SIG-M5 treated with dmso at 0.1 percent for 504 hours (cell line): ENCODE measurements around the gene ZNF768.
"Not testable (repeated sequence)": the region's sequence is repeated elsewhere in the genome, so short reads cannot be mapped to it uniquely, and the experiment has no call there.

Experiments
- DNase-seq: peaks from one replicate; lab custom pipeline; 2025; ENCODE audit not compliant: unreplicated experiment; lab: John Stamatoyannopoulos, UW

The ZNF768 gene

DNA sequence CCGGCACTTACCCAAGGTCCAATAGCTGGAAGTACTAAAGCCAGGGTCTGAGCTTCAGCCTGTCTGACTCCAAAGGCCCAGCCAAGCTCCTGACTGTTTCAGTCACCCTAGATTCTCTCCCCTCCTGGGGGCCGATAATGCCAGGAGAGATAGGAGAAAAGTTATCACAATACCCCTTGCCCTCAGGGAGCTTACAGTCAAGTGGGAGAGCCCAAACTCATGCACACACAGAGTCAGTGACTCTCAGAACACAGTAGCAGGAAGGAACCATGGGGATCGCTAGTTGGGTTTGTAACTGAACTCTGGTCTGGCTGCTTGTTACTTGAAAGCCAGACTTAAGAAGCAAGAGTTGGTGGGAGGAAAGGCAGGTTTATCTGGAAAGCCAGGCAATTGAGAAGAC lies 14.9 kb downstream of the ZNF768 start:
- no peak for DNase-seq

DNA sequence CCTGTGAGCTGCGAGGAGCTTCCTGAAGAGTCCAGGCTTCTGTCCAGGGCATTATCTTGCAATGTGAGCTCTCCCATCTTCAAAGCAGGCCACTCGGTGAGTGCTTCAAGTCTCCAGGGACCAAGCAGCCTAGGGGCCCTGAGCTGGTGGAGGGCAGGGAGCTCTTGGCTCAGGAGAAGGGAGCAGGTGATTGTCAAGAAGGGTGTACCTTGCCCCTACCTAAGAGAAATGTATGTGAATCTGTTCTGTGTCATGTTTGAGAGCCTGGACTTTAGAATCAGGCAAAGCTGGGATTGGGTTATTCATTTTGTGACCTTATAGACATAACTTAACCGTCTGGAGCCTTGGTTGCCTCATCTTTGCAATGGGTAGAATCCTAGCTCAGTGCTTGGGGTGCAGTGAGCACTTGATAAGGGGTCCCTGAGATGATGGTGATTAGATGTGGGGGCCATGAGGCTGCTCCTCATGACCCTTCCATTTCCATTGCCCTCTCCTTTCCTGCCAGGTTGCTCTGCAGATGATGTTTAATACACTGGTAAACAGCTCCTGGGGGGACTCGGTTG lies 15.9 kb downstream of the ZNF768 start:
- no peak for DNase-seq

- no peak for DNase-seq
Observed at GRCh38 chr16:30509081-30509765, 17.1 kb downstream of the ZNF768 start.

DNA sequence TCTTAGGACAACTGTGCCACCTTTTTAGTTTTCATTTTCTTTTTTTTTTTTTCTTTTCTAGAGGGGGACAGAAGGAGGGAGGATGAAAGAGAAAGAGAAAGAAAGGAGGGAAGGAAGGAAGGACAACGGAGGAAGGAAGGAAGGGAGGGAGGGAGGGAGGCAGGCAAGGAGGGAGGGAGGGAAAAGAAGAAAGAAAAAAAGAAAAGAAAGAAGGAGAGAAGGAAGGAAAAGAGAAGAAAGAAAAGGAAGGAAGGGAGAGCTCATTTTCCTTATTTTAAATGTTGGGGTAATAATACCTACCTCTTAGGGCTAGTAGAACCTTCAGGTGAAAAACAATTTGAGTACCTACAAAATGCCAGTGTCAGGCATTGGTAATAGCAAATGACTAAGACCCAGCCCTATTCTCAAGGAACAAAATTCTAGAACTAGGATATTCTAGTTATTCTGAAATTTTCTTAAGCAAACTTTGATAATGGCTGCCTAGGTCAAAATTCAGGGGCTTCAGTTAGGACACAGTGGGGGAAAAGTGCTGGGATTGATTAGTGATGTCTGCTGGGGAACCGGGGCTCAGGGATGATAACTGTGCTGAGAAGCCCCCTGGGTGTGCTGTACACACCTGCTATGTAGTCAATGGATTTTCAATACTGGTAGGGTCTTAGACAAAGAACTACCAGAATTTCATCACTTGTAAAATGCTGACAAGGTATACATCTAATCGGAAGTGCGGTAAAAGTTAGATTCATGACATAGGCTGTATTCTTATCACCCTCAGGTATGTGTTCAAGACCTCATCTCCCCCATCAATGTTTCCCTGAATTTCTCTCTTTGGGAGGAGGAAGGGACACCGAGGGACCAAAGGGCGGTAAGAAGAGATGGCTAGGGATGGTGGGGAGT lies 22.7 kb downstream of the ZNF768 start:
- no peak for DNase-seq

DNA sequence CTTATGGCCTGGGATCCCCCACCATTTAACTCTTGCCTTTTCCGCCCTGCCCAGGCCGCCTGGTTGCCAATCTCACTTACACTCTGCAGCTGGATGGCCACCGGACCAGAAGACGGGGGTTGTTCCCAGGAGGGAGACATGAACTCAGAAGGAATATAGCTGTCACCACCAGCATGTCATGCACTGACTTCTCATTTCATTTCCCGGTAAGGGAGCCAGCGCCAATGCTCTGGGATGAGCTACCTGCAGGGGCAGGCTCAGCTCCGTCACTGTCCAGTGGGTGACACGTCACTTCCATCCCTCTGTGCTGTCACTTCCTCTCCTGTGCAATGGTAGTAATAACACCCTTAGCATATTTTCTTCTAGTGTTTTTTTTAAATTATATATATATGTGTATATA lies 27.1 kb downstream of the ZNF768 start:
- no peak for DNase-seq

DNA sequence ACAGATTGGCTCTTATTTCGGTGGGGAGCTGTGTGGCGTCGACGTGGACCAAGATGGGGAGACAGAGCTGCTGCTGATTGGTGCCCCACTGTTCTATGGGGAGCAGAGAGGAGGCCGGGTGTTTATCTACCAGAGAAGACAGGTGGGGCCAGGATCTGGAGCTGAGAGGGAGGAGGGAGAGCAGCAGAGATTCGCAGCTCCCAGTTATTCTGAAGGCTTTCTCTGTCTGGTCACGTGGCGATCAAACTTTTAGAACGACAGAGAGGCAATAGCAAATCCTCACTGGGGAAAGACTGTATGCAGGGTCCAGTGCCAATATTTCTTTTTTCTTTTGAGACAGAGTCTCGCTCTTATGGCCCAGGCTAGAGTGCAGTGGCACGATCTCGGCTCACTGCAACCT lies 31.7 kb downstream of the ZNF768 start:
- no peak for DNase-seq

GRCh38 chr16:30493941-30494488 lies 32.4 kb downstream of the ZNF768 start:
- no peak for DNase-seq

DNA sequence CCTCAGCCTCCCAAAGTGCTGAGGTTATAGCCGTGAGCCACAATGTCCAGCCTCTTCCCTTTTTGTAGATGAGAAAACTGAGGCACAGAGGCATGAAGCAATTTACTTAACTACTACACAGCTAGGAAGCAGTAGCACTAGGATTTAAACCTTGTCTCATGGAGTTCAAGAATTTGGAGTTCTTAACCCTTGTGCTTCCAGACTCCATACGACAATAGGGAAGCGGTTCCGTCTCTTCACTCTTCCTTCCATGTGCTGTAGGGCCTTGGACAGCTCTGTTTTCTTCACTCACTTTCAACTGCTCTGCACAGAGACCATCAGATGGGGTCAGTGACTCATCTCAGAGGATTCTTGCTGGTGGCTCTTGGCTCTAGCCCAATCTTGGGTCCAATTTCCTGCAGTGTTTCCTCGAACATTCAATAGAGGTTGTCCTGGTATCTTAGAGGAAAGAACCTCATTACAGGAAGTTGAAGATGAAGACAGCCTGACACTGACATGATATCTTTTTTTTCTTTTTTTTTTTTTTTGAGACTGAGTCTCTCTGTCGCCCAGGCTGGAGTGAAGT lies 34.5 kb downstream of the ZNF768 start:
- peak; percentile 42 for DNase-seq

- DNase-seq: no peak
Observed at GRCh38 chr16:30491229-30491628, 35.1 kb downstream of the ZNF768 start.

DNA sequence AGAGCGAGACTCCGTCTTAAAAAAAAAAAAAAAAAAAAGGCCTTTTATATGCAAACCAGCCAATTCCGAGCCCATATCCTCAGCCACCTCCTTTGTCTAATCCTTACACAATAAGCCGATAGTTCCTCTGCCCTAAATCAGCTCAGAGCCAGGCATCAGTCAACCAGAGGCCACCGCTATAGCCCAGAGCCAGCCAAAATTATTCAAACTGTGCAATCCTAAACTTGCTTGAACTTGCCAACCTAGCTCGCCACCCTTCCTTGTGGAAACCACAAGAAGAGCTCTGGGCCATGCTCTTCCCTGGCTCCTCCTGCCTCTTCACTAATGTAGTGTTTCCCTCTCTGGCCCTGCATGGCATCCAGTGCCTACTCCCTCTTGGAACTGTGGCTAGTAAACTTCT lies 36.2 kb downstream of the ZNF768 start:
- no peak for DNase-seq

DNA sequence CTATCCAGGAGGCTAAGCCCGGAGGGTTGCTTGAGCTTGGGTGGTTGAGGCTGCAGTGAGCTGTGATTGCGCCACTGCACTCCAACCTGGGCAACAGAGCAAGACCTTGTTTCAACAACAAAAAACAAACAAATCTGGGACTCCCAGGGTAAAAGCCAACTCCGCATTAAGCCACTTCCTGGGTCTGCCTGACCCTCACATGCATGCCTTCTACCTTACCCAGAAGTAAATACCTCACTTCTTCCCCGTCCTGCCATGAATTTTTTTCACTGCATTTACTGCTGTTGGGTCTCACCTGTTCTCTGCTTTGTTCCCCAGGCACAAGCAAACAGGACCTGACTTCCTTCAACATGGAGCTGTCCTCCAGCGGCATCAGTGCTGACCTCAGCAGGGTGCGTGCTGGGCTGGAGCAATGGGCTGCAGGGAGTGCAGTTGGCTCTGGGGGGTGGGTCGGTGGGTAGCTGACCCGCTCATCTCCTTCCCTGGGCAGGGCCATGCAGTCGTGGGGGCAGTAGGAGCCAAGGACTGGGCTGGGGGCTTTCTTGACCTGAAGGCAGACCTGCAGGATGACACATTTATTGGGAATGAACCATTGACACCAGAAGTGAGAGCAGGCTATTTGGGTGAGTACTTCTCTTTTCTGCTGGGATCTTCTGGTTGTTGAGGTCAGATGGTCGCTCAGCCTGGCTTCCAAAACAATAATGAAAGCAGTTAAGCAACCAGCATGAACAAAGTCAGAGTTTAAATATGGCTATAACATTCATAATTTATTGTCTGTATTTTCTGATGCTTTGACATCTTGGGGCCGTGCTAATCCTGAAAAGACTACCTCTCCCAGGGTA lies 37.4 kb downstream of the ZNF768 start:
- no peak for DNase-seq

DNA sequence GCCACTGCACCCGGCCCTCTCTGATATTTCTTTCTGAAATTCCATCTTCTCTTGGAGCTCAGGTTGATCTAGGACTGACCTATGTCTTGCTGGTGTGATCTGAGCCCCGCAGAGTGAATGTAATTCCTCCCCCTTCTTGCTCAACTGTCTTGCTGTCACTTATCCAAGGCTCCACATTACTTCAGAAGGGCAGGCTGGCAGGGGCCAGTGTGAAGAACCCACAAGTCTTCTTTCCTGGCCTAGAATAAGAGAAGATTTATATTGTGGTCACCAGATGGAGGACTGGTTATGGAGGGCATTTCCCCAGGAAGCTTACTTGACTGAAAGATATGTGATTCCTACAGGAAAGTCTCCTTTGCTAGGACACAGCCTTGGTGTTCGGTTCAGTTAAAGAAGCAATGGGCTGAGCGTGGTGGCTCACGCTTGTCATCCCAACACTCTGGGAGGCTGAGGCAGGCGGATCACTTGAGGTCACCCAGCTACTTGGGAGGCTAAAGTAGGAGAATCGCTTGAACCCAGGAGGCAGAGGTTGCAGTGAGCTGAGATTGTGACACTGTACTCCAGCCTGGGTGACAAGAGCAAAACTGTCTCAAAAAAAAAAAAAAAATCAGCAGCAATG lies 40.4 kb downstream of the ZNF768 start:
- no peak for DNase-seq

DNA sequence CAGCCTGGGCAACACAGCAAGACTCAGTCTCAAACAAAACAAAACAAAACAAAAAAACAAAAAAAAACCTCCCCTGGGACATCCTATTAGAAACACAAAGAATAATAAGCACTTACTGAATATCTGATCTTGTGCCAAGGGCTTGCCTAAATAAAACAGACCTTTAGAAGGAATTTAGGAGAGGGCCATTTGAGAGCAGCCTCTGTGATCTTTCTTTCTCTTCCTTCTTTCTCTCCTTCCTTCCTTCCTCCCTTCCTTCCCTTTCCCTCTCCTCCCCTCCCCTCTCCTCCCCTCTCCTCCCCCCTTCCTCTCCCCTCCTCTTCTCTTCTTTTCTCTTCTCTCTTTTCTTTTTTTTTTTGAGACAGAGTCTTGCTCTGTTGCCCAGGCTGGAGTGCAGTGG lies 41.5 kb downstream of the ZNF768 start:
- no peak for DNase-seq

GRCh38 chr16:30482366-30482765 lies 44.0 kb downstream of the ZNF768 start:
- DNase-seq: no peak

DNA sequence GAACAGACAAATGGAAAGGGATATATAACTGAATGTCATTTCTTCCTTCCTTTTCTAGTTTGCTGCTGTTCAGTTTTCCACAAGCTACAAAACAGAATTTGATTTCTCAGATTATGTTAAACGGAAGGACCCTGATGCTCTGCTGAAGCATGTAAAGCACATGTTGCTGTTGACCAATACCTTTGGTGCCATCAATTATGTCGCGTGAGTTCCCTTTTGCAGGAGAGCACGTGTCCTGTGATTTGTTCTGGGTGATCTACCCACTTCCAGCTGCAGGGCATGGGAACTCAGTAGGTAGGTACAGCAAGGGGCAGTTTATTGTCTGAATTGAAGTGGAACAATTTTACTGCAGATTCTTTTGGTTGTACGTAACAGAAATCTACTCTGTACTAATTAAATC lies 45.0 kb downstream of the ZNF768 start:
- DNase-seq: no peak

GRCh38 chr16:30478766-30479478 lies 47.4 kb downstream of the ZNF768 start:
- peak; percentile 27 for DNase-seq

DNA sequence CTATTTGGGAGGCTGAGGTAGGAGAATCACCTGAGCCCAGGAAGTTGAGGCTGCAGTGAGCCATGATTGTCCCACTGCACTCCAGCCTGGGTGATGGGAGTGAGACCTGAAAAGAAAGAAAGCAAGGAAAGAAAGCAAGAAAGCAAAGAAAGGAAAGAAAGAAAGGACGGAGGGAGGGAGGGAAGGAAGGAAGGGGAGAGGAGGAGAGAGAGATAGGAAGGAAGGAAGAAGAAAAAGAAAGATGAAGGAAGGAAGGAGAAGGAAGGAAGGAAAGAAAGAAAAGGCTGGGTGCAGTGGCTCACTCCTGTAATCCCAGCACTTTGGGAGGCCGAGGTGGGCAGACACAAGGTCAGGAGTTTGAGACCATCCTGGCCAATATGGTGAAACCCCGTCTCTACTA lies 48.6 kb downstream of the ZNF768 start:
- not testable (repeated sequence) for DNase-seq

DNA sequence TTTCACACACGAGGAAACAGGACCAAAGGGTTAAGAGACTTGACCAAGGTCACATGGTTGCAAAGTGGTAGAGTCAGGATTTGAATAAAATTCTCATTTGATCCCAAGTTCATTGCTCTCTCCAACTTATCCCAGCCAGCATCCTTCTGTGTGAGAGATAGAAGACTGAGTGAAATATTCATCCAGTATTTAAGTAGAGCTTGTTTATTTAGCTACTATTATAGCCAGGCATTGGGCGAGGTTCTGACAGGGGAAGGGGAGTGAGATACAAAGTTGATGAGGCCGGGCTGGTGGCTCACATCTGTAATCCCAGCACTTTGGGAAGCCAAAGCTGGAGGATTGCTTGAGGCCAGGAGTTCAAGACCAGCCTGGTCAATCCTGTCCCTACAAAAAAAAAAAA lies 49.4 kb downstream of the ZNF768 start:
- DNase-seq: no peak

- DNase-seq: no peak
Observed at GRCh38 chr16:30474684-30475083, 51.7 kb downstream of the ZNF768 start.

GRCh38 chr16:30474074-30474452 lies 52.3 kb downstream of the ZNF768 start:
- no peak for DNase-seq
